NCI-H1436 (cell line): Measurements from ENCODE around the gene MTX1.
A peak's percentile ranks its signal among the peaks of the same experiment; 100 is the strongest.
"Not testable (repeated sequence)": the region's sequence is repeated elsewhere in the genome, so short reads cannot be mapped to it uniquely, and the experiment has no call there.

ENCODE experiments used
- DNase-seq: peaks from one replicate; lab custom pipeline; 2025; lab: John Stamatoyannopoulos, UW

MTX1 gene

DNA sequence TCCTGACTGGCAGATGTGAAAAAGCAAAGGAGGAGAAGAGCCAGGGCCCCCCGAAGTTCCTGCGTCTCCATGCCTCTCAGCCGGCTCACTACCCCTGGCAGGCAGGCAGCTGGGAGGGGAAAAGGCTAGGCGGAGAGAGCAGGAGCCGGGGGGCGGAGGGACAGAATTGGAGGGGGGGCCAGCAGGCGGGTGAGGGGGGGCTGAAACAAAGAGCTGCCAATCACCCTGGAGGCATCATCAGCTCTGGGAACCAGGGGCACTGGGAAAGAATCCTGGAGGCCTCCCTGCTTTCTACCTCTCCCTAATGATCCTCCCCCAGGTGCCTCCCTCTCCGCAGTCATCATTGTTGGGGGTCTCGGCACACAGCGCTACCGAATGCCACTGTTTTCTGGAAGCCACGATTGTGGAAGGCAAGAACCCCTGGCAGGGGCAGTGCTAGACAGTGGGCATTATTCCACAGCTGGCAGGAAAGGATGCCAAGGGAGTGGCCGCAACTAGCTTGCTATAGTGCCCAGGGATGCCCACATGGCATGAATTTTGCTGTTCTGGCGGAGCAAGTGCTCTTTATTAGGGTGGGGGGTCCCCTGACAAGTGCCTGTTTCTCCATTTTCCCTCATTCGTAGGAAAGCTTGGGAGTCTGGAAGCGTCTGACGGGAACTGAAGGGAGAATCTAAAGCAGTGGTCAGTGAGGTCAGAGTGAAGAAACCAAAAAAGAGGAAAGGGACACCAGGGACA is 522 bp upstream of the MTX1 start, which contains the start of gene THBS3:
Gene THBS3, minus strand, starts transcription at position 92 of the 735 bp plus-strand sequence. Its CDS starts 21 bp downstream, at position 71.
- DNase-seq, result peak; percentile 70

DNA sequence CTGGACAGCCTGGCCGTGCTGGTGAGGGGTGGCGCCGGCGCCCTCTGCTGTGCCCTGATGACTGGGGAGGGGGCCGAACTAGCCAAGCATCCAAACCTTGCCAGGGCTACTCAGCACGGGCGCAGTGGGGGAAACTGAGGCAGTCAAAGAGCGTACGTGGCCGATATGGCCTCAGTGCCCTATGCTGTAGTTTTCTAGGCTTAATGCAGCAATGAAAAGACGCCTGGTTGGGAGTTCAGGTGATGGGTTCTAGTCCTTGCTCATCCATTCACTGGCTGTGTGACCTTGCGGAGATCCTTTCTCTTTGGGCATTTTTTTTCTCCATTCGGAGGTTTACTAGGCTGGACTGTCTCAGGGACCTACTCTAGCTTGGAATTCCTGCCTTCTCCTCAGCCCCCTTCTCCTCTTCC is 822 bp downstream of the MTX1 start:
- no peak for DNase-seq

DNA sequence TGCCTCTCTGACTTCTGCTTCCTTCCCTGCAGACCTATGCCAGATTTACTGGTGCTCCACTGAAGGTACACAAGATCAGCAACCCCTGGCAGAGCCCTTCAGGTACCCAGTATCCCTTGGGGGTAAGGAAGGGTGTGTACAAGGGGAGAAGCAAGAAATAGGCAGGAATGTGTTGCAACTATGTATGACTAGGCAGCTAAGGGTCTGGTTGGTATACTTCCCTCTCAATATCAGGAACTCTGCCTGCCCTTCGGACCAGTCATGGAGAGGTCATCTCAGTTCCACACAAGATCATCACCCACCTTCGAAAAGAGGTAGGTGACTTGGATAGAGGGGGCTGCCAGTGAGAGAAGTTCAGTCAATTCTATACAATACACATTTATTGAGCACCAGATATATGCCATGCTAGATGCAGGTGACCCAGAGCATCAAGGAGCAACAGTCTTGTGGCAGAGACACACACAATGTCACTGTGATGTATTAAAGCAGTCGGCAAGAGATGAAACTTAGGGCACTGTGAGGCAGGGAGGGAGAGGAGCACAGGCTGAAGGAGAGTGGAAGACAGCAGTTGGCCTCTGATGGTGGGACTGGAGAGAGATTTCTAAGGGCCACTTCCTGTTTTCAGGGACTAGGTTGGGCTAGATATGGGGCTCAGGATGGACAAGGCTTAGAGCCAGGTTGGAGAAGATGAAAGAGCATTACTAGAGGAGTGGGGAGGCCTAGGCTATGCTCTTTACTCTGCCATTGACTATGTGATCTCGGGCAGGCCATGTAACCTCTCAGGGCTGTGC is 2.0 kb downstream of the MTX1 start:
- DNase-seq, result no peak

DNA sequence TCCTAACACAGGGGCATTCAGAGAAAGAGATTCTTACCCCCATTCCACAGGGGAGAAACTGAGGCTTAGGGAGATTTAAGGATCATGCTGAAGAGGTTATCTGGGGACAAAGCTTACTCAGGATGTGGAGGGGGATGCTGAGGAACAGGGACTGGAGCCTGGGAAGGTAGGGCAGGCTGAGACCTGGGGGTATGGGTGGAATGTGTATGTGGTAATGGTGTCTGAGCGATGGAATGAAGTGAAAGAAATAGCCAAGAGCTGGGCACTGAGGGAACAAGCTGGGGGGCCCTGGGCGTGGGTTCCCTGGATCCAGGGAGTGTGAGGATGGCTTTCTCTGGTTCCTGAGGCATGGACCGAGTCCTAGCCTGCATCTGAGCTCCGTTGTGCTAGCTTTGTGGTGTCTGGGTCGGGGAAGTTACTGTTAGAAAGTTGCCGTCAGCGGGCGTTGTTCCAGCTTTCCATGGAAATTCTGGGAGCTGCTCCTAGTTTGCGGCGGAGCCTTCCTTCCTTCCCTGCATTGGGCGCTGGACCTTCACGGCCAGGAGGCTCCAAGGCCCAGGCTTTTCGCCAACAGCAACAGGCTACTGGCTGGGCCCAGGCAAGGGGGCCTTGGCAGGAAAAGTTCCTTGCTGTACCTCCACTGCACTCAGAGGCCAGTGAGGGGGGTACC is 3.0 kb downstream of the MTX1 start:
- DNase-seq, result not testable (repeated sequence)

DNA sequence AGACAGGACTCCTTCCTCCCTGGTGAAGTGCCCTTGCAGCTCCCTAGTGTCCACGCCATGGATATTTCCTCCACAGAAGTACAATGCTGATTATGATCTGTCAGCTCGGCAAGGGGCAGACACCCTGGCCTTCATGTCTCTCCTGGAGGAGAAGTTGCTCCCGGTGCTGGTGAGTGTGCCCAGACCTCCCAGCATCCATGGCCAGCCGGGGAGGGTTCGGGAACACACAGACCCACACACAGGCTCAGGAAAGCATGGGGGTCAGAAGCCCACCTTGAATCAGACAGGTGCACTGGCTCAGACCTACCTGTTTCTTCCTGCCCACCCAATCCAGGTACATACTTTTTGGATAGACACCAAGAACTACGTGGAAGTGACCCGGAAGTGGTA is 3.6 kb downstream of the MTX1 start:
- DNase-seq, result not testable (repeated sequence)

DNA sequence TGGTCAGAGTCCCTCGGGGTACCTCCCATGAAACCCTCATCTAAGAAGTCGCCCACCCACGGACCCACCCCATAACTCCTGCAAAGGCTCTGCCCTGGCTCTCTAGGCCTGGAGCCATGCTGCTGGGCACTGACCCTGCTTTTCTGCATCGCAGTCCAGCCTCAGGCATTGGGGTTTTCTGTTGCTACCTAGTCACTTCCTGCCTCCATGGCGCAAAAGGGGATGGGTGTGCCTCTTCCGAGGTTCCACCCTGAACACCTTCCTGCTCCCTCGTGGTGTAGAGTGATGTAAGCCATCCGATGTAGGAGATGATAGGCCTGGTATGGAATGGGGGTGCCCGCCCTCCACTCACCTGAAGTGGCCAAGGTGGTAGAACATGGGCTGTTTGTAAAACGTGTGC is 6.2 kb downstream of the MTX1 start:
- DNase-seq, result not testable (repeated sequence)

DNA sequence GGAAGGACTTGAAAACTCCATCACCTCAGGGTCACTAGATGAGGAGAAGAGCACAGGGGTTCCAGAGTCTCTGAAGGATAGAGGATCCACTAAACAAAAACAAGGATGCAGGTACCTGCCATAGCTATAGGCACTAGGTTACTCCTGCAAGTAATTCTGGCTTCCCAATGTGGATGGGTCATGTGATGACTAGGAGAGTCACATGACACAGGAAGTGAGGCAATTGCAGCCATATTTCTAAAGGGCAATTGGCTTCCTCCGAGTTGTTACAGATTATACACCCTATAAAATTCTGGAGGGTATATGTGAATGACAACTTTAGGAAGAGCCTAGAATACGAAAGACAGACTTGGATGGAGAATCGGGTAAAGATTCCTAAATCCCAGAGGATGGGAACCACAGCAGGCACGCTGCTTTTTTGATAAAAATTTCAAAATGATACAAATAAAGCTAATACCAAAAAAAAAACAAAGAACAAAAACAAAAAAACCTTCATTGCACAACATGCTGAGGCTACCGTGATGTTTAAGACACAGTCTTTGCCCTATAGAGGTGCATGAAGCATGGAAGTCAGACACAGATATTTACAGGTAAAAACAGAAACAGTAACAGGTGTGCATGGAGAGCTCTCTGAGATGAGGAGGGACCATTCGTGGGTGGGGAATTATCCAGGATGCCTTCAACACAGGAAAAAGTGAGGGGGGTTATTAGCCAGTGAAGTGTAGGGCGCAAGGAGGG is 10.5 kb downstream of the MTX1 start:
- DNase-seq, result peak; percentile 7

DNA sequence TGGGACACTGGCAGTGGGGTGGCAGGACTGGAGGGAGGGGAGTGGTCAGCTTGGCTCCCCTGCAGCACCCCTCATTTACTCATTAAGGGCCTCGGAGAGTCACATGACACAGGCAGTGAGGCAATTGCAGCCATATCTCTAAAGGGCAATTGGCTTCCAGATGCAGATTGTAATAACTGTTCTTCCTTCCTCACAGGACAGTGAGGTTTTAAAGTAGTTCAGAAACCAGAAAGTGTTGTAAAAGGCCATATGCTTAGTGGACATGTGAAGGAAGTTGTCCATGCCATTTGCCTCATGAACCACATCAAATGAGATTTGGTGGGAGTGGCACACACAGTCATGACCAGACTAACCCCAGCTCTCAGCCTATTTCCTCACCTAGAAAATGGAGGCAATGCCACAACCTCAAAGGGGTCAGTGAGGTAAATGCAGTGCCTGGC is 11.1 kb downstream of the MTX1 start:
- DNase-seq, result no peak

DNA sequence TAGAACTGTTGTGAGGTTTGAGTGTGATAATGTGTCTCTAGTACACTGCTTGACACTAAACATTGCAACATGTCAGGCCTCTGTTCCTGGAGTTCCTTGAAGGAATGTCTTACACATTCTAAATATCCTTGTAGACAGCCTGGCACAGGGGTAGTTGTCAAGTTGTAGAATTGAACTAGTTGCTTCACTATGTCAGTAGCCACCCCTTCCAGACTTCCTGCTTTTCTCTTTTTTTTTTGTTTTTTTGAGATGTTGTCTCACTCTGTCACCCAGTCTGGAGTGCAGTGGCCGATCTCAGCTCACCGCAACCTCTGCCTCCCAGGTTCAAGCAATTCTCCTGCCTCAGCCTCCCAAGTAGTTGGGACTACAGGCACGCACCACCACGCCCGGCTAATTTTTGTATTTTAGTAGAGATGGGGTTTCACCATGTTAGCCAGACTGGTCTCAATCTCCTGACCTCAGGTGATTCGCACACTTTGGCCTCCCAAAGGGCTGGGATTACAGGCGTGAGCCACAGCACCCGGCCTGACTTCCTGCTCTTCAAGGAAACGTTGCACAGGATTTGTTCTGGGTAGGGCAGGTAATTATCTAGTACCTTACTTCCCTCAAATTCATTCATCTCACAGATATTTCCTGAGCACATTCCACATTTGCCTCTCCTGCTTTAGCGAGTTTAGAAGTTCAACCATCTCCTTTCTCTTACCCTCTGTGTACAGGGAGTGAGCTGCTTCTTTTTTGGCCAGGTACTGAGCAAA is 11.9 kb downstream of the MTX1 start:
- DNase-seq, result not testable (repeated sequence)

DNA sequence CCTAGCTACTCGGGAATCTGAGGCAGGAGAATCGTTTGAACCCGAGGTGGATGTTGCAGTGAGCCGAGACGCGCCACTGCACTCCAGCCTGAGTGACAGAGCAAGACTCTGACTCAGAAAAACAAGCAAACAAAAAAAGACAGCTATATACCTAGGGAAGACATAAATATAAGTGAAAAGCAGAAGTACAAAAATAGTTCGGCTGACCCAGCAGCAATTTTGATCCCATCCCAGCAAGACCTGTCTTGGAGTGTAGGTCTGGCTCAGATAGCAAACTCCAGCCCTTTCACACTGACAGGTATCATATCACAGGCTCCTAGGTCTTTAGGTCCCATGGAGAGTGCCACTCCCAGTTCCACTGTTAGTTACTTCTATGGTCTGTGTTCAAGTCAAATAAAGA is 14.6 kb downstream of the MTX1 start:
- DNase-seq, result no peak

DNA sequence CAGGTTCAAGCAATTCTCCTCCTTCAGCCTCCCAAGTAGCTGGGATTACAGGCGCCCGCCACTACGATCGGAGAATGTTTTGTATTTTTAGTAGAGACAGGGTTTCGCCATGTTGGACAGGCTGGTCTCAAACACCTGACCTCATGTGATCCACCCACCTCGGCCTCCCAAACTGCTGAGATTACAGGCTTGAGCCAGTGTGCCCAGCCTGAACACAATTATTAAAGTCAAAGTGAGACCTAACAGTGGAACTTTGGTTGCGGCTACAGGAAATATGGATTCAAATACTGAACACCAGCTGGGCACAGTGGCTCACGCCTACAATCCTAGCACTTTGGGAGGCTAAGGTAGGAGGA is 16.9 kb downstream of the MTX1 start:
- not testable (repeated sequence) for DNase-seq

DNA sequence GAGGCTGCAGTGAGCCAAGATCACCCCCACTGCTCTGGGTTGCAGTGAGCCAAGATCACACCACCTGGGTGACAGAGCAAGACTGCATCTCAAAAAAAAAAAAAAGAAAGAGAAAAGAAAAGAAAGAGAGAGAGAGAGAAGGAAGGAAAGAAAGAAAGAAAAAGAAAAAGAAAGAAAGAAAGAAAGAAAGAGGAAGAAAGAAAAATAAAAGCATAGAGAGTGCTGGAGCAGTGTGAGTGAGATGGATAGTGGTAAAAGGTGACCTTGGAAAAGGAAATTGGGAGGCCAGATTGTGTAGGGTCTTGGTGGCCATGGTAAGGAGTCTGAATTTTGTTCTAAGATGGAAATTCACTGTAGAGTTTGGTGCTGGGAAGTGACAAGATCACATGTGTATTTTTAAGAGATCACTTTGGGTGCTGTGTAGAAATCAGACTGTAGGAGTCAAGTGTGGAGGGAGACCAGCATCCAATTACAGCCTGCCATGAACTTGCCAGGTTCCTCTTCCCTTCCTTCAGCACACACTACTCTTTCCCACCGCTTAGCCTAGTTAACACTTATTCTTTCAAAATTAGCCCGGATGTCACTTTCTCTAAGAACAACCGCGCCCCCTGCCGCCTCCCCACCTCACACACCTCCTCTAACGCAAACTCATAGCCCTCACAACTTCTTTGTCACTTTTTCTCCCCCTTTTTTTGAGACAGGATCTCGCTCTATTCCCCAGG is 17.9 kb downstream of the MTX1 start:
- peak; percentile 66 for DNase-seq

DNA sequence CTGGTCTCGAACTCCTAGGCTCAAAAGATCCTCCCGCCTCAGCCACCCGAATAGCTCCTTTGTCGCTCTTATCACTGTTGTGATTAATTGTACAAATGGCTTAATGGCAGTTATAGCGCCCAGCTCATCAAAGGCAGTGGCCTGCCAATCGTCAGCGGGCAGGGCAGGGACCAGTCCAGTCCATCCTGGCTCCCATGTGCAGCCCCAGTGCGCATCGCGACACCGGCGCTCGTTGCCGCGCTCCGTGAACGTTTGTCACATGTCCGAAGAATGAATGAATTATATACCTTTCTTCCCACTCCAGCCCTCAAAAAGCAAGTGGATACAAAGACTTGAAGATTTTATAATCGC is 18.4 kb downstream of the MTX1 start:
- DNase-seq, result peak; percentile 47

DNA sequence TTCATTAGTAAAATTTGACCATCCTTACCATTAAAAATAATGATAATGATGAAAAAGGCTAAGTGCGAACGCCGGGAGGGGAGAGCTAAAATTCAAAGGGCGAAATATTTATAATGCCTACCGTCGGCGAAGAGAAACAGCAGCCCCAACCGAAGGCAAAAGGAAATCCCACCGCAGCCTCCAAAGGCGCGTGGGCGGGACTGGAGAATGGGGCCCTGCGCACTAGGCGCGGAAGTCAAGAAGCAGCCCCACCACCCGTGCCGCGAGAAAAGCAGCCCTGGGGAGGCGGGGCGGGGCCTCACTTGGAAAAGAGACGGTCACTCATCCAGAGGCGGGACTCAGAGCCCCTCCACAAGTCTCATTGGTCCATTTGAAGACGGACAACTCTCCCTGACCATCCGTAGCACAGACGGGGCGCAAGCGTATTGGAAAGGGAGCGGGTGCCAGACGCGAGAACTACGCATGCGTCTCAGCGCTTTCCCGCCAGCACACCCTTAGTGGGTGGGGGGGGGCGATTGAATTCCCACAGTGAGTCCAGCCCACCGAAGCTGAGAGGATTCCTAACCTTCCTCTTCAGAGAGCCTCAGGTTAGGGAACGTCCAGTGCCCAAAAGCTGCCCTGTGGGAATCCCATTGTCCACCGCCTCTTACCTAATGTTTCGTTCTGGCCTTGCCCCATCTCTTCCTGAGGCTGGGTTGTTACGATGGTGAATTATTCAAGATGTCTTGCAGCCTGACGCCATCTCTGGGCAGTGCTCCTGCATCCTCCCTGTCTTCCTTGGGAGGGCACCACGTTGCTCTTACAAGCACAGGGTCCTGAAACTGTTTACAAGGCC is 19.0 kb downstream of the MTX1 start:
- DNase-seq, result peak; percentile 99

DNA sequence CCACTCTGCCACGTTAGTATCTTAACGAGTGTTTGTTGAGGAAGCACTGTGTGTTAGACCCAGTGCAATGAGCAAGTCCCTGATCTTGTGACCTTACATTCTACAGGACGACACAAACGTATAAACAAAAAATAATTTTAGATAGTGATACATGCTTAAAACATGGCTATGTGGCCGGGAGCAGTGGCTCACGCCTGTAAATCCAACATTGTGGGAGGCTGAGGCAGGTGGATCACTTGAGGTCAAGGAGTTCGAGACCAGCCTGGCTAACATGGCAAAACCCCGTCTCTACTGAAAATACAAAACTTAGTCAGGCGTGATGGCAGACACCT is 19.6 kb downstream of the MTX1 start:
- no peak for DNase-seq

DNA sequence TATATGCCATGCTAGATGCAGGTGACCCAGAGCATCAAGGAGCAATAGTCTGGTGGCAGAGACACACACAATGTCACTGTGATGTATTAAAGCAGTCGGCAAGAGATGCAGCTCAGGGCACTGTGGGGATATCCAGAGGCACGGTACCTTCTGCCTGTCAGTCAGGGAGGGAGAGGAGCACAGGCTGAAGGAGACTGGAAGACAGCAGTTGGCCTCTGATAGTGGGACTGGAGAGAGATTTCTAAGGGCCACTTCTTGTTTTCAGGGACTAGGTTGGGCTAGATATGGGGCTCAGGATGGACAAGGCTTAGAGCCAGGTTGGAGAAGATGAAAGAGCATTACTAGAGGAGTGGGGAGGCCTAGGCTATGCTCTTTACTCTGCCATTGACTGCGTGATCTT is 22.8 kb downstream of the MTX1 start:
- not testable (repeated sequence) for DNase-seq

DNA sequence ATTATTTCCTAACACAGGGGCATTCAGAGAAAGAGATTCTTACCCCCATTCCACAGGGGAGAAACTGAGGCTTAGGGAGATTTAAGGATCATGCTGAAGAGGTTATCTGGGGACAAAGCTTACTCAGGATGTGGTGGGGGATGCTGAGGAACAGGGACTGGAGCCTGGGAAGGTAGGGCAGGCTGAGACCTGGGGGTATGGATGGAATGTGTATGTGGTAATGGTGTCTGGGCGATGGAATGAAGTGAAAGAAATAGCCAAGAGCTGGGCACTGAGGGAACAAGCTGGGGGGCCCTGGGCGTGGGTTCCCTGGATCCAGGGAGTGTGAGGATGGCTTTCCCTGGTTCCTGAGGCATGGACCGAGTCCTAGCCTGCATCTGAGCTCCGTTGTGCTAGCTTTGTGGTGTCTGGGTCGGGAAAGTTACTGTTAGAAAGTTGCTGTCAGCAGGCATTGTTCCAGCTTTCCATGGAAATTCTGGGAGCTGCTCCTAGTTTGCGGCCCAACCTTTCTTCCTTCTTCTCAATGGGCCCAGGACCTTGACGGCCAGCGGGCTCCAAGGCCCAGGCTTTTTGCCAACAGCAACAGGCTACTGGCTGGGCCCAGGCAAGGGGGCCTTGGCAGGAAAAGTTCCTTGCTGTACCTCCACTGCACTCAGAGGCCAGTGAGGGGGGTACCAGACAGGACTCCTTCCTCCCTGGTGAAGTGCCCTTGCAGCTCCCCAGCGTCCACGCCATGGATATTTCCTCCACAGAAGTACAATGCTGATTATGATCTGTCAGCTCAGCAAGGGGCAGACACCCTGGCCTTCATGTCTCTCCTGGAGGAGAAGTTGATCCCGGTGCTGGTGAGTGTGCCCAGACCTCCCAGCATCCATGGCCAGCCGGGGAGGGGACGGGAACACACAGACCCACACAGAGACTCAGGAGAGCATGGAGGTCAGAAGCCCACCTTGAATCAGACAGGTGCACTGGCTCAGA is 23.8 kb downstream of the MTX1 start:
- not testable (repeated sequence) for DNase-seq

DNA sequence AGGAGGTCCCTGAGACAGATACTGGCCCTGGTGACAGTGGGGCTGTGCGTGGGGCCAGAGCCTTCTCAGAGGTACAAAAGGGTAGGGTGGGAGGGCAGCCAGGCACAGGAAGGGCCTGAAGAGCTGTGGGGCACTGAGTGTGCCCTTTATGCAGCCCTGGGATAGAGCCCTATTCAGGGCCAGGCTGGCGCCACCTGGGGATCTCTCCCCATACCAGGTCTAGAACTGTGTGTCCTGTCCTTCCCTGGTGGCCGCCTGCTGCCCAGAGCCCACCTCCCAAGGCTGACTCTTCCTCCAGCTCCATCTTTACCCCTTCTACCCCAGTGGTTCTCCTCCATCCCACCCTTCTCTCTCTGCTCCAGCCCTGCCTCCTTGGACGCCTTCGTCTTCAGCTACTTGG is 25.0 kb downstream of the MTX1 start:
- DNase-seq, result not testable (repeated sequence)

DNA sequence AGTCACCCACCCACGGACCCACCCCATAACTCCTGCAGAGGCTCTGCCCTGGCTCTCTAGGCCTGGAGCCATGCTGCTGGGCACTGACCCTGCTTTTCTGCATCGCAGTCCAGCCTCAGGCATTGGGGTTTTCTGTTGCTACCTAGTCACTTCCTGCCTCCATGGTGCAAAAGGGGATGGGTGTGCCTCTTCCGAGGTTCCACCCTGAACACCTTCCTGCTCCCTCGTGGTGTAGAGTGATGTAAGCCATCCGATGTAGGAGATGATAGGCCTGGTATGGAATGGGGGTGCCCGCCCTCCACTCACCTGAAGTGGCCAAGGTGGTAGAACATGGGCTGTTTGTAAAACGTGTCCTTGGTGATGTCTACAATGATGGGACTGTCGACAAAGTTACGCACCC is 26.9 kb downstream of the MTX1 start:
- DNase-seq, result not testable (repeated sequence)
